IMR-90 (cell line): ENCODE data around the gene SSBP2. TPM values are rescaled to one million over a fixed set of nuclear protein-coding genes. Genes with fewer than 3 reads are reported as not detected.

Source experiments
- ATAC-seq: fragments of 200-7000 bp; cut with Tn5 transposase; 2 replicates; pipeline ENCODE4 v1.9.1; 2020; ENCODE audit warnings: low read depth, mild to moderate bottlenecking, moderate library complexity
- BruUV-seq: library from RNA; stranded (reverse); fragments of 400-500 nt; replicated peaks from 2 replicates; lab custom pipeline; 2021; lab: Mats Ljungman, UMichigan
- CTCF ChIA-PET: fragments of 300-600 bp; formaldehyde crosslinking; extraction: SDS; loops from one replicate; lab custom pipeline; 2021; ENCODE audit warnings: antibody characterized with exemption; lab: Yijun Ruan, JAX
- POLR2A ChIA-PET: fragments of 300-600 bp; sonication (Branson Sonifier 250); formaldehyde crosslinking; loops from one replicate; lab custom pipeline; 2022; ENCODE audit warnings: antibody characterized with exemption; ENCODE audit not compliant: unreplicated experiment; lab: Charles Lee
- DNase-seq: peaks from one replicate; pipeline ENCODE4 v3.0.0; 2013
- H2AFZ ChIP-seq: replicated peaks from 2 replicates; pipeline ENCODE3; 2013; ENCODE audit warnings: low read length, mild to moderate bottlenecking; ENCODE audit not compliant: poor library complexity
- H2AK5ac ChIP-seq: 2 replicates; pipeline ENCODE4 v1.6.1; 2013; ENCODE audit warnings: low read depth, low read length, inconsistent platforms
- H2AK9ac ChIP-seq: replicated peaks from 2 replicates; pipeline ENCODE3; 2013; ENCODE audit warnings: mild to moderate bottlenecking, low read depth, low read length, moderate library complexity; ENCODE audit not compliant: poor library complexity
- H2BK120ac ChIP-seq: 2 replicates; pipeline ENCODE4 v1.6.1; 2013; ENCODE audit warnings: low read depth, low read length, inconsistent platforms
- H2BK15ac ChIP-seq: 3 replicates; pipeline ENCODE4 v1.6.1; 2013; ENCODE audit warnings: low read depth, low read length, inconsistent platforms
- H2BK20ac ChIP-seq: 2 replicates; pipeline ENCODE4 v1.6.1; 2013; ENCODE audit warnings: low read depth, mild to moderate bottlenecking, inconsistent platforms, low read length, moderate library complexity
- H2BK5ac ChIP-seq: 2 replicates; pipeline ENCODE4 v1.6.1; 2013; ENCODE audit warnings: mild to moderate bottlenecking, low read depth, low read length, inconsistent platforms; ENCODE audit not compliant: poor library complexity, severe bottlenecking
- H3K14ac ChIP-seq: replicated peaks from 2 replicates; pipeline ENCODE4 v1.6.1; 2013; ENCODE audit warnings: low read depth, low read length, inconsistent platforms
- H3K18ac ChIP-seq: 2 replicates; pipeline ENCODE4 v1.6.1; 2013; ENCODE audit warnings: low read depth, low read length, control low read depth
- H3K23ac ChIP-seq: 2 replicates; pipeline ENCODE4 v1.6.1; 2013; ENCODE audit warnings: low read depth, low read length, inconsistent platforms
- H3K27ac ChIP-seq: 2 replicates; pipeline ENCODE4 v1.5.1; 2013; ENCODE audit warnings: mild to moderate bottlenecking, control low read depth, low read length; ENCODE audit not compliant: insufficient read depth
- H3K27me3 ChIP-seq: 2 replicates; pipeline ENCODE4 v1.6.1; 2013; ENCODE audit warnings: low read length; ENCODE audit not compliant: control insufficient read depth, insufficient read depth
- H3K36me3 ChIP-seq: 2 replicates; pipeline ENCODE4 v1.6.1; 2013; ENCODE audit warnings: low read length, mixed read lengths; ENCODE audit not compliant: control insufficient read depth, insufficient read depth
- H3K4ac ChIP-seq: 2 replicates; pipeline ENCODE4 v1.6.1; 2013; ENCODE audit warnings: low read depth, low read length, inconsistent platforms
- H3K4me1 ChIP-seq: 2 replicates; pipeline ENCODE4 v1.6.1; 2013; ENCODE audit warnings: low read length, mixed read lengths; ENCODE audit not compliant: control insufficient read depth, insufficient read depth
- H3K4me2 ChIP-seq: 2 replicates; pipeline ENCODE4 v1.6.1; 2013; ENCODE audit warnings: low read depth, mild to moderate bottlenecking, control low read depth, low read length, moderate library complexity
- H3K4me3 ChIP-seq: 2 replicates; pipeline ENCODE4 v1.5.1; 2013; ENCODE audit warnings: low read depth, mild to moderate bottlenecking, control low read depth, low read length, moderate library complexity; ENCODE audit not compliant: insufficient read depth
- H3K56ac ChIP-seq: 2 replicates; pipeline ENCODE4 v1.6.1; 2013; ENCODE audit warnings: low read length, inconsistent platforms; ENCODE audit not compliant: insufficient read depth; ENCODE audit errors: extremely low read depth
- H3K79me1 ChIP-seq, 2 experiments: 2 replicates each; pipeline ENCODE4 v1.6.1; 2013; ENCODE audit warnings: low read length in 2 of 2, inconsistent platforms in 1 of 2, low read depth in 1 of 2
- H3K9ac ChIP-seq: 2 replicates; pipeline ENCODE4 v1.6.1; 2013; ENCODE audit warnings: low read depth, low read length, control low read depth
- H3K9me1 ChIP-seq: 2 replicates; pipeline ENCODE4 v1.6.1; 2013; ENCODE audit warnings: low read length, inconsistent platforms; ENCODE audit not compliant: insufficient read depth
- H3K9me3 ChIP-seq: 2 replicates; pipeline ENCODE4 v1.6.1; 2013; ENCODE audit warnings: low read length; ENCODE audit not compliant: control insufficient read depth, insufficient read depth
- H4K20me1 ChIP-seq: 2 replicates; pipeline ENCODE4 v1.6.1; 2013; ENCODE audit warnings: low read length, inconsistent platforms; ENCODE audit not compliant: insufficient read depth
- H4K5ac ChIP-seq: 2 replicates; pipeline ENCODE4 v1.6.1; 2013; ENCODE audit warnings: mild to moderate bottlenecking, low read depth, low read length, control low read depth
- H4K8ac ChIP-seq, 2 experiments: 2 replicates each; pipeline ENCODE4 v1.6.1; 2013; ENCODE audit warnings: low read depth in 2 of 2, low read length in 2 of 2, control low read depth in 1 of 2, inconsistent platforms in 1 of 2
- H4K91ac ChIP-seq: 2 replicates; pipeline ENCODE4 v1.6.1; 2013; ENCODE audit warnings: low read depth, low read length, inconsistent platforms; ENCODE audit not compliant: insufficient read depth
- BHLHE40 ChIP-seq: fragments of 150-350 bp; IDR thresholded peaks from 2 replicates; pipeline ENCODE4 v1.6.1; 2016; ENCODE audit warnings: mild to moderate bottlenecking, low read depth, low read length
- CEBPB ChIP-seq: IDR thresholded peaks from 2 replicates; pipeline ENCODE4 v1.6.1; 2012; ENCODE audit warnings: low read depth, low read length, improper control_type of control experiment
- CHD1 ChIP-seq: IDR thresholded peaks from 2 replicates; pipeline ENCODE4 v1.6.1; 2012; ENCODE audit warnings: low read depth, low read length, improper control_type of control experiment
- FOS ChIP-seq: fragments of 150-350 bp; IDR thresholded peaks from 2 replicates; pipeline ENCODE4 v1.6.1; 2016; ENCODE audit warnings: low read depth, low read length
- MAFK ChIP-seq: IDR thresholded peaks from 2 replicates; pipeline ENCODE4 v1.6.1; 2012; ENCODE audit warnings: low read depth, low read length, improper control_type of control experiment
- MAZ ChIP-seq: IDR thresholded peaks from 2 replicates; pipeline ENCODE4 v1.6.1; 2012; ENCODE audit warnings: low read depth, mild to moderate bottlenecking, low read length, improper control_type of control experiment, moderate library complexity, borderline replicate concordance
- MXI1 ChIP-seq: IDR thresholded peaks from 2 replicates; pipeline ENCODE4 v1.6.1; 2012; ENCODE audit warnings: low read depth, mild to moderate bottlenecking, low read length, moderate library complexity, borderline replicate concordance
- NFE2L2 ChIP-seq: fragments of 150-350 bp; IDR thresholded peaks from 2 replicates; pipeline ENCODE4 v1.6.1; 2016; ENCODE audit warnings: low read depth, mild to moderate bottlenecking, low read length
- POLR2A ChIP-seq: IDR thresholded peaks from 2 replicates; pipeline ENCODE4 v1.6.1; 2012; ENCODE audit warnings: mild to moderate bottlenecking, low read depth, low read length
- RAD21 ChIP-seq: IDR thresholded peaks from 2 replicates; pipeline ENCODE4 v1.6.1; 2012; ENCODE audit warnings: low read length, improper control_type of control experiment
- RCOR1 ChIP-seq: IDR thresholded peaks from 2 replicates; pipeline ENCODE4 v1.6.1; 2012; ENCODE audit warnings: mild to moderate bottlenecking, low read length, improper control_type of control experiment; ENCODE audit not compliant: insufficient replicate concordance
- RFX5 ChIP-seq: IDR thresholded peaks from 2 replicates; pipeline ENCODE4 v1.8.0; 2012; ENCODE audit warnings: low read depth, mild to moderate bottlenecking, low read length, moderate library complexity
- SMC3 ChIP-seq: fragments of 150-350 bp; IDR thresholded peaks from 2 replicates; pipeline ENCODE4 v1.6.1; 2016; ENCODE audit warnings: low read depth, mild to moderate bottlenecking, antibody characterized with exemption, low read length, moderate library complexity
- WGBS, 2 experiments: methylation state at CpG; one replicate each; pipeline versions ENCODE4 v1.1.5 to v1.1.7; 2013; ENCODE audit warnings: missing lambda C conversion rate in 2 of 2; ENCODE audit not compliant: insufficient read length in 1 of 2; ENCODE audit errors: extremely low coverage in 2 of 2; 5-methylcytosine and 5-hydroxymethylcytosine counted together
- dilution Hi-C: fragments of 300-500 bp; cut with HindIII; formaldehyde crosslinking; loops from one replicate; pipeline ENCODE4 v1.14.3; 2018; ENCODE audit warnings: low sequenced_read_pairs; ENCODE audit not compliant: unreplicated experiment
- in situ Hi-C: fragments of 300-500 bp; cut with MboI; formaldehyde crosslinking; loops from 3 replicates; pipeline ENCODE4 v1.14.3; 2019; ENCODE audit warnings: low sequenced_read_pairs, inconsistent platforms, mixed read lengths
- intact Hi-C: fragments of 100-400 bp; cut with micrococcal nuclease; formaldehyde crosslinking; loops from 2 replicates; pipeline ENCODE4 v1.10.0; 2022
- polyA plus RNA-seq, 3 experiments: library from polyadenylated mRNA; depleted of rRNA; stranded (reverse); fragments of >200 nt; gene quantifications; 2 replicates each; pipeline ENCODE4 v1.2.3, GENCODE V29; 2012; ENCODE audit warnings: low replicate concordance in 1 of 3
- total RNA-seq: library from RNA; depleted of rRNA; stranded (reverse); fragments of >200 nt; gene quantifications from 2 replicates; pipeline ENCODE4 v1.2.3, GENCODE V29; 2012
- TF ChIP-seq, protein P1 (sequence below): fragments of 150-350 bp; IDR thresholded peaks from 2 replicates; pipeline ENCODE4 v1.6.1; 2016; ENCODE audit warnings: low read depth, mild to moderate bottlenecking, low read length, moderate library complexity, borderline replicate concordance
- TF ChIP-seq, protein P2 (sequence below): fragments of 150-350 bp; IDR thresholded peaks from 2 replicates; pipeline ENCODE4 v1.6.1; 2017; ENCODE audit warnings: mild to moderate bottlenecking, antibody characterized with exemption, low read length, low read depth
- TF ChIP-seq, protein P3 (sequence below): conservative IDR thresholded peaks from 2 replicates; pipeline ENCODE4 v1.5.1; 2012; ENCODE audit warnings: mild to moderate bottlenecking, low read depth, low read length, improper control_type of control experiment

Gene SSBP2
- total and polyA plus RNA-seq, 2 of the 4 experiments (the other 2 are of a cell fraction): 38.4 to 42.7 TPM

DNA sequence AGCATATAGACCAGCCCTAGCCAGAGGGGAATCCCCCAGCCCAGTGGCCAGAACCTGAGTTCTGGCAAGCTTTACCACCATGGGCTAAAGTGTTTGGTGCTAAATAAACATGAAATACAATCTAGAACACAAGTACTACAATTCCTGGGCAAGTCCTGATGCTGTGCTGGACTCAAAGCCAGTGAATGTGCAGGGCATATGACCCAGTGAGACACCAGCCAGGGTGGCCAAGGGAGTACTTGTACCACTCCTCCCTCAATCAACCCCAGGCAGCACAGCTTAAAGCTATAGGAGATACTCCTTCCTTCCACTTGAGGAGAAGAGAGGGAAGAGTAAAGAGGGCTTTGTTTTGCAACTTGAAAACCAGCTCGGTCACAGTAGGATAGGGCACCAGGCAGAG is 63.6 kb downstream of the SSBP2 start:
- H3K9me1 ChIP-seq: no peaks in the 10 kb centered on the region
- no peak overlapping the region for H3K18ac ChIP-seq
- no peak overlapping the region for H3K27ac ChIP-seq
- no peak overlapping the region for H2BK5ac ChIP-seq
- no peak overlapping the region for H3K4ac ChIP-seq
- H3K4me2 ChIP-seq: no peak overlapping the region
- in situ Hi-C loops (no loop called here), intact Hi-C loops (no loop called here), dilution Hi-C loops (no loop called here)
- H4K8ac ChIP-seq: no peak overlapping the region
- peaks cover 4% of the 10 kb centered on the region; the same call in 1 of the 2 replicates for H4K20me1 ChIP-seq
- H3K4me3 ChIP-seq: no peak overlapping the region
- H2AFZ ChIP-seq: peak overlapping the region; percentile 32
- H2BK20ac ChIP-seq: no peak overlapping the region
- no peaks in the 10 kb centered on the region for H3K4me1 ChIP-seq
- no peak overlapping the region for H2AK5ac ChIP-seq
- no peak overlapping the region for H4K5ac ChIP-seq
- peaks cover 0 to 10% of the 10 kb centered on the region in 2 experiments; a peak in 1 of 4 replicates for H3K79me1 ChIP-seq
- H3K36me3 ChIP-seq: no peaks in the 10 kb centered on the region
- no peak for DNase-seq
- no TSS peak for BruUV-seq
- H3K56ac ChIP-seq: no peak overlapping the region
- H3K23ac ChIP-seq: no peak overlapping the region
- H2BK15ac ChIP-seq: no peak overlapping the region
- CTCF ChIA-PET: no interaction called here
- H3K9me3 ChIP-seq: no peaks in the 10 kb centered on the region
- no CpG with 5 or more reads among the region's 1 CpG for WGBS, 2 experiments
- no peak overlapping the region for H4K91ac ChIP-seq
- ATAC-seq: no peak
- H2BK120ac ChIP-seq: no peak overlapping the region
- no peaks in the 10 kb centered on the region for H3K27me3 ChIP-seq
- TF ChIP-seq RCOR1 (no peak), POLR2A (no peak), MAFK (no peak), BHLHE40 (no peak), CEBPB (no peak), CHD1 (no peak), MAZ (no peak), MXI1 (no peak), SMC3 (no peak), NFE2L2 (no peak), RAD21 (no peak), RFX5 (no peak), FOS (no peak)
- TF ChIP-seq, protein P1, sequence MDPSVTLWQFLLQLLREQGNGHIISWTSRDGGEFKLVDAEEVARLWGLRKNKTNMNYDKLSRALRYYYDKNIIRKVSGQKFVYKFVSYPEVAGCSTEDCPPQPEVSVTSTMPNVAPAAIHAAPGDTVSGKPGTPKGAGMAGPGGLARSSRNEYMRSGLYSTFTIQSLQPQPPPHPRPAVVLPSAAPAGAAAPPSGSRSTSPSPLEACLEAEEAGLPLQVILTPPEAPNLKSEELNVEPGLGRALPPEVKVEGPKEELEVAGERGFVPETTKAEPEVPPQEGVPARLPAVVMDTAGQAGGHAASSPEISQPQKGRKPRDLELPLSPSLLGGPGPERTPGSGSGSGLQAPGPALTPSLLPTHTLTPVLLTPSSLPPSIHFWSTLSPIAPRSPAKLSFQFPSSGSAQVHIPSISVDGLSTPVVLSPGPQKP: no peak
- TF ChIP-seq, protein P2, sequence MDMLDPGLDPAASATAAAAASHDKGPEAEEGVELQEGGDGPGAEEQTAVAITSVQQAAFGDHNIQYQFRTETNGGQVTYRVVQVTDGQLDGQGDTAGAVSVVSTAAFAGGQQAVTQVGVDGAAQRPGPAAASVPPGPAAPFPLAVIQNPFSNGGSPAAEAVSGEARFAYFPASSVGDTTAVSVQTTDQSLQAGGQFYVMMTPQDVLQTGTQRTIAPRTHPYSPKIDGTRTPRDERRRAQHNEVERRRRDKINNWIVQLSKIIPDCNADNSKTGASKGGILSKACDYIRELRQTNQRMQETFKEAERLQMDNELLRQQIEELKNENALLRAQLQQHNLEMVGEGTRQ: no peak
- TF ChIP-seq, protein P3, sequence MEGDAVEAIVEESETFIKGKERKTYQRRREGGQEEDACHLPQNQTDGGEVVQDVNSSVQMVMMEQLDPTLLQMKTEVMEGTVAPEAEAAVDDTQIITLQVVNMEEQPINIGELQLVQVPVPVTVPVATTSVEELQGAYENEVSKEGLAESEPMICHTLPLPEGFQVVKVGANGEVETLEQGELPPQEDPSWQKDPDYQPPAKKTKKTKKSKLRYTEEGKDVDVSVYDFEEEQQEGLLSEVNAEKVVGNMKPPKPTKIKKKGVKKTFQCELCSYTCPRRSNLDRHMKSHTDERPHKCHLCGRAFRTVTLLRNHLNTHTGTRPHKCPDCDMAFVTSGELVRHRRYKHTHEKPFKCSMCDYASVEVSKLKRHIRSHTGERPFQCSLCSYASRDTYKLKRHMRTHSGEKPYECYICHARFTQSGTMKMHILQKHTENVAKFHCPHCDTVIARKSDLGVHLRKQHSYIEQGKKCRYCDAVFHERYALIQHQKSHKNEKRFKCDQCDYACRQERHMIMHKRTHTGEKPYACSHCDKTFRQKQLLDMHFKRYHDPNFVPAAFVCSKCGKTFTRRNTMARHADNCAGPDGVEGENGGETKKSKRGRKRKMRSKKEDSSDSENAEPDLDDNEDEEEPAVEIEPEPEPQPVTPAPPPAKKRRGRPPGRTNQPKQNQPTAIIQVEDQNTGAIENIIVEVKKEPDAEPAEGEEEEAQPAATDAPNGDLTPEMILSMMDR: no peak
- POLR2A ChIA-PET: no interaction called here
- no peak overlapping the region for H2AK9ac ChIP-seq
- no peak overlapping the region for H3K14ac ChIP-seq
- no peak overlapping the region for H3K9ac ChIP-seq
